ENCODE results near the gene CDA.

Gene CDA

GRCh38 chr1:20658166-20658915 is 69.4 kb downstream of the CDA start:
- DNase-seq (ENCODE audit: low read depth): no peak
- H3K4me3 ChIP-seq (ENCODE audit: low read depth, low read length): no peak overlapping the region
- TF ChIP-seq POLR2A (IDR thresholded peaks at IDR 0.05; ENCODE audit: extremely low read depth, insufficient read length) (no peak), MYC (IDR thresholded peaks at IDR 0.05; ENCODE audit: low read depth, low read length) (no peak)
- TF ChIP-seq, protein P1, sequence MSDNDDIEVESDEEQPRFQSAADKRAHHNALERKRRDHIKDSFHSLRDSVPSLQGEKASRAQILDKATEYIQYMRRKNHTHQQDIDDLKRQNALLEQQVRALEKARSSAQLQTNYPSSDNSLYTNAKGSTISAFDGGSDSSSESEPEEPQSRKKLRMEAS (IDR thresholded peaks at IDR 0.05; ENCODE audit: low read depth, low read length): no peak
- TF ChIP-seq, protein P2, sequence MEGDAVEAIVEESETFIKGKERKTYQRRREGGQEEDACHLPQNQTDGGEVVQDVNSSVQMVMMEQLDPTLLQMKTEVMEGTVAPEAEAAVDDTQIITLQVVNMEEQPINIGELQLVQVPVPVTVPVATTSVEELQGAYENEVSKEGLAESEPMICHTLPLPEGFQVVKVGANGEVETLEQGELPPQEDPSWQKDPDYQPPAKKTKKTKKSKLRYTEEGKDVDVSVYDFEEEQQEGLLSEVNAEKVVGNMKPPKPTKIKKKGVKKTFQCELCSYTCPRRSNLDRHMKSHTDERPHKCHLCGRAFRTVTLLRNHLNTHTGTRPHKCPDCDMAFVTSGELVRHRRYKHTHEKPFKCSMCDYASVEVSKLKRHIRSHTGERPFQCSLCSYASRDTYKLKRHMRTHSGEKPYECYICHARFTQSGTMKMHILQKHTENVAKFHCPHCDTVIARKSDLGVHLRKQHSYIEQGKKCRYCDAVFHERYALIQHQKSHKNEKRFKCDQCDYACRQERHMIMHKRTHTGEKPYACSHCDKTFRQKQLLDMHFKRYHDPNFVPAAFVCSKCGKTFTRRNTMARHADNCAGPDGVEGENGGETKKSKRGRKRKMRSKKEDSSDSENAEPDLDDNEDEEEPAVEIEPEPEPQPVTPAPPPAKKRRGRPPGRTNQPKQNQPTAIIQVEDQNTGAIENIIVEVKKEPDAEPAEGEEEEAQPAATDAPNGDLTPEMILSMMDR (IDR thresholded peaks at IDR 0.05; ENCODE audit: low read depth, low read length): no peak

GRCh38 chr1:20660363-20660762 is 71.5 kb downstream of the CDA start:
- H3K4me3 ChIP-seq (ENCODE audit: low read depth, low read length): peak overlapping the region; percentile 83
- no peak for TF ChIP-seq MYC (IDR thresholded peaks at IDR 0.05; ENCODE audit: low read depth, low read length)
- TF ChIP-seq, protein P1 (IDR thresholded peaks at IDR 0.05; ENCODE audit: low read depth, low read length): no peak
- TF ChIP-seq, protein P2 (IDR thresholded peaks at IDR 0.05; ENCODE audit: low read depth, low read length): no peak
- no peak for TF ChIP-seq POLR2A (IDR thresholded peaks at IDR 0.05; ENCODE audit: extremely low read depth, insufficient read length)
- no peak for DNase-seq (ENCODE audit: low read depth)

GRCh38 chr1:20660847-20661206 is 71.9 kb downstream of the CDA start:
- H3K4me3 ChIP-seq (ENCODE audit: low read depth, low read length): peak overlapping the region; percentile 83
- TF ChIP-seq MYC (IDR thresholded peaks at IDR 0.05; ENCODE audit: low read depth, low read length) (no peak), POLR2A (IDR thresholded peaks at IDR 0.05; ENCODE audit: extremely low read depth, insufficient read length) (no peak)
- TF ChIP-seq, protein P1 (IDR thresholded peaks at IDR 0.05; ENCODE audit: low read depth, low read length): no peak
- TF ChIP-seq, protein P2 (IDR thresholded peaks at IDR 0.05; ENCODE audit: low read depth, low read length): no peak
- peak; percentile 32 for DNase-seq (ENCODE audit: low read depth)

GRCh38 chr1:20661207-20662109 is 72.6 kb downstream of the CDA start, which contains the start of gene DDOST:
Gene DDOST (minus strand): TSS chr1:20661369. CDS start chr1:20661350, 19 bp downstream.
- peak; percentile 98 for DNase-seq (ENCODE audit: low read depth)
- H3K4me3 ChIP-seq (ENCODE audit: low read depth, low read length): peak within 1 kb of the TSS; percentile 86
- TF ChIP-seq POLR2A (IDR thresholded peaks at IDR 0.05; ENCODE audit: extremely low read depth, insufficient read length) (peak; percentile 62), MYC (IDR thresholded peaks at IDR 0.05; ENCODE audit: low read depth, low read length) (peak; percentile 62; the same call in 1 of the 2 replicates)
- TF ChIP-seq, protein P1 (IDR thresholded peaks at IDR 0.05; ENCODE audit: low read depth, low read length): no peak
- TF ChIP-seq, protein P2 (IDR thresholded peaks at IDR 0.05; ENCODE audit: low read depth, low read length): peak; percentile 20

- no peak for TF ChIP-seq MYC (IDR thresholded peaks at IDR 0.05; ENCODE audit: low read depth, low read length)
These were observed 73.2 kb downstream of the CDA start for GRCh38 chr1:20662110-20662475.

DNA sequence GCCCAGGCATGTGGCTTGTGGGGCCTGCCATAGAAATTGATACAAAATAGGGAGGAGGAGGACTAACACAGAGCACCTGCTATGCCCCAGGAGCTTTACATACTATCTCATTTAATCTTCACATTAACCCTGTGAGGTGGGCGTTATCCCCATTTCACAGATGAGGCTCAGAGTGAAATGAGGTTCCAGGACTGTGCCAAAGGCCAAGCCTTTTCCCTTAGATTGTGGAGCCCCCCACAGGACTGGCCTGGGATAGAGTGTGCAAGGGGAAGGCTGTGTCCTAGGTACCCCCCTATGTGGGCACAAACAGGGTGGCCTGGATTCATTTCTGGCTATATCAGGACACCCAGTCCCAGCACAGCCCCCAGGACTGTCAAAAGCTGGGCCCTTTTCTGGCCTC is 74.5 kb downstream of the CDA start:
- DNase-seq (ENCODE audit: low read depth): peak; percentile 29
- TF ChIP-seq, protein P2 (IDR thresholded peaks at IDR 0.05; ENCODE audit: low read depth, low read length): peak; percentile 27
- TF ChIP-seq MYC (IDR thresholded peaks at IDR 0.05; ENCODE audit: low read depth, low read length): no peak
- no peak overlapping the region for H3K4me3 ChIP-seq (ENCODE audit: low read depth, low read length)

More at GRCh38 chr1:20662110-20662475, 73.2 kb downstream of the CDA start:
- peak overlapping the region; percentile 86 for H3K4me3 ChIP-seq (ENCODE audit: low read depth, low read length)
- peak; percentile 14 for DNase-seq (ENCODE audit: low read depth)

All from NB4 (cell line).